Liver (tissue), 9 donors: ENCODE measurements around the gene FAM110A. TPM values are rescaled to one million over a fixed set of nuclear protein-coding genes. Genes with fewer than 3 reads are reported as not detected.

Experiments
- DNase-seq: peaks from one replicate; pipeline ENCODE4 v3.0.0-alpha.2; 2017; ENCODE audit warnings: low spot score
- H3K27ac ChIP-seq, 2 donors: one replicate each; pipeline ENCODE4 v1.7.0; 2013; ENCODE audit warnings: inconsistent platforms in 2 of 2, low read length in 2 of 2, control low read depth in 1 of 2, low read depth in 1 of 2, mild to moderate bottlenecking in 1 of 2
- H3K27me3 ChIP-seq, 4 donors: one replicate each; pipeline versions ENCODE4 v1.6.1 to v1.7.0; 2013; ENCODE audit warnings: low read length in 3 of 4, inconsistent platforms in 1 of 4, mild to moderate bottlenecking in 1 of 4, moderate library complexity in 1 of 4; ENCODE audit not compliant: control insufficient read depth in 4 of 4, insufficient read depth in 4 of 4
- H3K36me3 ChIP-seq, 4 donors: one replicate each; pipeline versions ENCODE4 v1.6.1 to v1.7.0; 2013; ENCODE audit warnings: low read length in 3 of 4, mild to moderate bottlenecking in 3 of 4, low read depth in 1 of 4, moderate library complexity in 1 of 4; ENCODE audit not compliant: control insufficient read depth in 4 of 4, insufficient read depth in 3 of 4
- H3K4me1 ChIP-seq, 4 donors: one replicate each; pipeline versions ENCODE4 v1.6.1 to v1.7.0; 2013; ENCODE audit warnings: low read length in 3 of 4, mild to moderate bottlenecking in 3 of 4, moderate library complexity in 1 of 4; ENCODE audit not compliant: control insufficient read depth in 4 of 4, insufficient read depth in 4 of 4
- H3K4me3 ChIP-seq, 3 donors: one replicate each; pipeline versions ENCODE4 v1.6.1 to v1.7.0; 2013; ENCODE audit warnings: low read length in 3 of 3, control low read depth in 1 of 3, low read depth in 1 of 3, mild to moderate bottlenecking in 1 of 3
- H3K9ac ChIP-seq, 2 donors: one replicate each; pipeline ENCODE4 v1.7.0; 2013; ENCODE audit warnings: low read length in 2 of 2, mild to moderate bottlenecking in 2 of 2, moderate library complexity in 2 of 2, control low read depth in 1 of 2, low read depth in 1 of 2
- H3K9me3 ChIP-seq, 4 donors: one replicate each; pipeline versions ENCODE4 v1.6.1 to v1.7.0; 2013; ENCODE audit warnings: low read length in 3 of 4; ENCODE audit not compliant: control insufficient read depth in 4 of 4
- EGR1 ChIP-seq, 2 donors: IDR thresholded peaks; 2 replicates each; pipeline ENCODE4 v1.6.1; 2016 to 2018; ENCODE audit warnings: antibody characterized with exemption in 2 of 2, low read depth in 2 of 2
- FOXA1 ChIP-seq: IDR thresholded peaks from 2 replicates; pipeline ENCODE4 v1.6.1; 2016; ENCODE audit warnings: antibody characterized with exemption
- FOXA2 ChIP-seq: IDR thresholded peaks from 2 replicates; pipeline ENCODE4 v1.6.1; 2016; ENCODE audit warnings: antibody characterized with exemption
- GABPA ChIP-seq, 2 donors: IDR thresholded peaks in 1 of 2; conservative IDR thresholded peaks in 1 of 2; 2 replicates each; pipeline ENCODE4 v1.6.1; 2016; ENCODE audit warnings: antibody characterized with exemption in 2 of 2, mild to moderate bottlenecking in 1 of 2, moderate library complexity in 1 of 2
- HNF4A ChIP-seq, 2 donors: conservative IDR thresholded peaks; 2 replicates each; pipeline ENCODE4 v1.6.1; 2016; ENCODE audit warnings: antibody characterized with exemption in 2 of 2, mild to moderate bottlenecking in 2 of 2
- HNF4G ChIP-seq: IDR thresholded peaks from 2 replicates; pipeline ENCODE4 v1.6.1; 2016; ENCODE audit warnings: antibody characterized with exemption
- JUND ChIP-seq, 2 donors: IDR thresholded peaks; 2 replicates each; pipeline ENCODE4 v1.6.1; 2016; ENCODE audit warnings: antibody characterized with exemption in 2 of 2
- NR2F2 ChIP-seq: IDR thresholded peaks from 2 replicates; pipeline ENCODE4 v1.6.1; 2016; ENCODE audit warnings: antibody characterized with exemption
- RAD21 ChIP-seq, 2 donors: IDR thresholded peaks; 2 replicates each; pipeline ENCODE4 v1.6.1; 2016; ENCODE audit warnings: antibody characterized with exemption in 2 of 2, mild to moderate bottlenecking in 2 of 2
- RXRA ChIP-seq, 2 donors: IDR thresholded peaks; 2 replicates each; pipeline ENCODE4 v1.6.1; 2017 to 2018; ENCODE audit warnings: antibody characterized with exemption in 2 of 2, mild to moderate bottlenecking in 1 of 2
- SP1 ChIP-seq: IDR thresholded peaks from 2 replicates; pipeline ENCODE4 v1.6.1; 2018; ENCODE audit warnings: antibody characterized with exemption, mild to moderate bottlenecking
- TAF1 ChIP-seq: conservative IDR thresholded peaks from 2 replicates; pipeline ENCODE4 v1.6.1; 2016; ENCODE audit warnings: antibody characterized with exemption, mild to moderate bottlenecking
- YY1 ChIP-seq: IDR thresholded peaks from 2 replicates; pipeline ENCODE4 v1.6.1; 2016; ENCODE audit warnings: antibody characterized with exemption, mild to moderate bottlenecking
- WGBS: extraction: QIAGEN DNeasy Blood & Tissue Kit; methylation state at CpG from one replicate; pipeline ENCODE4 v1.1.7; 2013; 5-methylcytosine and 5-hydroxymethylcytosine counted together
- polyA plus RNA-seq, 2 donors: library from polyadenylated mRNA; stranded (reverse) in 1 of 2; unstranded in 1 of 2; fragments of 200-250 nt in 1 of 2; fragments of >200 nt in 1 of 2; fragmentation: Nextera tagmentation in 1 of 2; extraction: Ambion mirVana in 1 of 2; gene quantifications; one replicate each; pipeline versions ENCODE4 v1.2.1 to v1.2.3, GENCODE V29; 2013 to 2015
- total RNA-seq, 2 donors: library from RNA; depleted of rRNA; stranded (reverse); fragments of >200 nt; gene quantifications; one replicate each; pipeline ENCODE4 v1.2.3, GENCODE V29; 2014
- TF ChIP-seq, protein P1 (sequence below): IDR thresholded peaks from 2 replicates; pipeline ENCODE4 v1.6.1; 2016; ENCODE audit warnings: antibody characterized with exemption
- TF ChIP-seq, protein P2 (sequence below): fragments of 150-350 bp; IDR thresholded peaks from 2 replicates; pipeline ENCODE4 v1.5.1; 2017; ENCODE audit warnings: improper control_type of control experiment, low read depth, low read length; ENCODE audit not compliant: missing input control
- TF ChIP-seq, protein P3 (sequence below): IDR thresholded peaks from 2 replicates; pipeline ENCODE4 v1.6.1; 2016; ENCODE audit warnings: antibody characterized with exemption
- TF ChIP-seq, protein P4 (sequence below): IDR thresholded peaks from 2 replicates; pipeline ENCODE4 v1.6.1; 2016; ENCODE audit warnings: antibody characterized with exemption
- TF ChIP-seq, protein P5 (sequence below): IDR thresholded peaks from 2 replicates; pipeline ENCODE4 v1.6.1; 2016; ENCODE audit warnings: antibody characterized with exemption, mild to moderate bottlenecking
- donor health status: healthy.
- donor health status: healthy.
- donor health status: healthy.
- donor health status: healthy.
- donor health status: healthy.

Gene FAM110A
- total and polyA plus RNA-seq, 4 donors = 1.2 to 6.7 (median 2.0) TPM

DNA sequence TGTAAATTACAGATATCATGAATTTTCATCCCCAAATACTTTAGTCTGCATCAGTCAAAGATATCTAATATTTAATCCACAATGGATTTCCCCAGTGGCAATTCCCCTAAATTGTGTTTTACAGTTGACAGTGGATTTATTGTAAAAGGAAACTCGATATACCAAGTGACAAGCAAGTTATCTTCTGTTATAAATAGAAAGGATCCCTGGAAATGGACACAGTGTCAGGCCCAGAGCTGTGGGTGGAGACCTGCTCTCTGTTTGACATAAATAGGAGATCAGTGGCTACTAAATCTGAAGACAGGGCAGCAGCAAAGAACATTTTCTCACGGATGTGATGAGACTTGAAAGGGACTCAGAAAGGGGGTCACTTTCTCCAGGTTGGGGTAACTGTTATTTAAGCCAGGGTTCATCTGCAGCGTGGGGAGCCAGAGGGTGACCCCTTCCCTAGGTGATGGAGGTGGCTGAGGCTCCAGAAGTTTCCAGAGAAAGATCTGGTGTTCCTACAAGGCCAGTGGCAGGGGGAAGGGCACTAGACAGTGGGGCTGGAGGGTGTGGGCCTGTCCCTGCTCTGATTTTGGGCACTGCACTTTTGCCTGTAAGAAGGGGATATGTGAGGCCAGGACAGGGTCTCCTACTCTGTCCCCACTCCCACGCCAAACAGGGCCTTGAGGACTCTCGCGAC, 12.3 kb upstream of the FAM110A start:
- H3K4me1 ChIP-seq = no peaks in the 10 kb centered on the region
- H3K36me3 ChIP-seq = no peaks in the 10 kb centered on the region
- DNase-seq = no peak
- WGBS = 79% methylated on average over 6 of the region's 6 CpGs
- no peak overlapping the region for H3K4me3 ChIP-seq
- H3K9ac ChIP-seq = no peak overlapping the region
- TF ChIP-seq FOXA1 = no peak
- no peak for TF ChIP-seq HNF4G
- TF ChIP-seq FOXA2 = no peak
- no peak for TF ChIP-seq SP1
- TF ChIP-seq, protein P1, sequence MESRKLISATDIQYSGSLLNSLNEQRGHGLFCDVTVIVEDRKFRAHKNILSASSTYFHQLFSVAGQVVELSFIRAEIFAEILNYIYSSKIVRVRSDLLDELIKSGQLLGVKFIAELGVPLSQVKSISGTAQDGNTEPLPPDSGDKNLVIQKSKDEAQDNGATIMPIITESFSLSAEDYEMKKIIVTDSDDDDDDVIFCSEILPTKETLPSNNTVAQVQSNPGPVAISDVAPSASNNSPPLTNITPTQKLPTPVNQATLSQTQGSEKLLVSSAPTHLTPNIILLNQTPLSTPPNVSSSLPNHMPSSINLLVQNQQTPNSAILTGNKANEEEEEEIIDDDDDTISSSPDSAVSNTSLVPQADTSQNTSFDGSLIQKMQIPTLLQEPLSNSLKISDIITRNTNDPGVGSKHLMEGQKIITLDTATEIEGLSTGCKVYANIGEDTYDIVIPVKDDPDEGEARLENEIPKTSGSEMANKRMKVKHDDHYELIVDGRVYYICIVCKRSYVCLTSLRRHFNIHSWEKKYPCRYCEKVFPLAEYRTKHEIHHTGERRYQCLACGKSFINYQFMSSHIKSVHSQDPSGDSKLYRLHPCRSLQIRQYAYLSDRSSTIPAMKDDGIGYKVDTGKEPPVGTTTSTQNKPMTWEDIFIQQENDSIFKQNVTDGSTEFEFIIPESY = no peak
- TF ChIP-seq HNF4A (conservative IDR thresholded peaks at IDR 0.05) = no peak
- no peak for TF ChIP-seq YY1
- TF ChIP-seq, protein P2, sequence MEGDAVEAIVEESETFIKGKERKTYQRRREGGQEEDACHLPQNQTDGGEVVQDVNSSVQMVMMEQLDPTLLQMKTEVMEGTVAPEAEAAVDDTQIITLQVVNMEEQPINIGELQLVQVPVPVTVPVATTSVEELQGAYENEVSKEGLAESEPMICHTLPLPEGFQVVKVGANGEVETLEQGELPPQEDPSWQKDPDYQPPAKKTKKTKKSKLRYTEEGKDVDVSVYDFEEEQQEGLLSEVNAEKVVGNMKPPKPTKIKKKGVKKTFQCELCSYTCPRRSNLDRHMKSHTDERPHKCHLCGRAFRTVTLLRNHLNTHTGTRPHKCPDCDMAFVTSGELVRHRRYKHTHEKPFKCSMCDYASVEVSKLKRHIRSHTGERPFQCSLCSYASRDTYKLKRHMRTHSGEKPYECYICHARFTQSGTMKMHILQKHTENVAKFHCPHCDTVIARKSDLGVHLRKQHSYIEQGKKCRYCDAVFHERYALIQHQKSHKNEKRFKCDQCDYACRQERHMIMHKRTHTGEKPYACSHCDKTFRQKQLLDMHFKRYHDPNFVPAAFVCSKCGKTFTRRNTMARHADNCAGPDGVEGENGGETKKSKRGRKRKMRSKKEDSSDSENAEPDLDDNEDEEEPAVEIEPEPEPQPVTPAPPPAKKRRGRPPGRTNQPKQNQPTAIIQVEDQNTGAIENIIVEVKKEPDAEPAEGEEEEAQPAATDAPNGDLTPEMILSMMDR = no peak
- TF ChIP-seq JUND (IDR thresholded peaks at IDR 0.05) = no peak
- TF ChIP-seq NR2F2 = no peak
- TF ChIP-seq, protein P3, sequence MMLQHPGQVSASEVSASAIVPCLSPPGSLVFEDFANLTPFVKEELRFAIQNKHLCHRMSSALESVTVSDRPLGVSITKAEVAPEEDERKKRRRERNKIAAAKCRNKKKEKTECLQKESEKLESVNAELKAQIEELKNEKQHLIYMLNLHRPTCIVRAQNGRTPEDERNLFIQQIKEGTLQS = no peak
- TF ChIP-seq, protein P4, sequence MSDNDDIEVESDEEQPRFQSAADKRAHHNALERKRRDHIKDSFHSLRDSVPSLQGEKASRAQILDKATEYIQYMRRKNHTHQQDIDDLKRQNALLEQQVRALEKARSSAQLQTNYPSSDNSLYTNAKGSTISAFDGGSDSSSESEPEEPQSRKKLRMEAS = no peak
- TF ChIP-seq RXRA (IDR thresholded peaks at IDR 0.05) = no peak
- no peak for TF ChIP-seq RAD21 (IDR thresholded peaks at IDR 0.05)
- TF ChIP-seq GABPA (IDR thresholded peaks at IDR 0.05 in 1 of 2, conservative IDR thresholded peaks at IDR 0.05 in 1 of 2) = no peak
- TF ChIP-seq TAF1 = no peak
- TF ChIP-seq, protein P5, sequence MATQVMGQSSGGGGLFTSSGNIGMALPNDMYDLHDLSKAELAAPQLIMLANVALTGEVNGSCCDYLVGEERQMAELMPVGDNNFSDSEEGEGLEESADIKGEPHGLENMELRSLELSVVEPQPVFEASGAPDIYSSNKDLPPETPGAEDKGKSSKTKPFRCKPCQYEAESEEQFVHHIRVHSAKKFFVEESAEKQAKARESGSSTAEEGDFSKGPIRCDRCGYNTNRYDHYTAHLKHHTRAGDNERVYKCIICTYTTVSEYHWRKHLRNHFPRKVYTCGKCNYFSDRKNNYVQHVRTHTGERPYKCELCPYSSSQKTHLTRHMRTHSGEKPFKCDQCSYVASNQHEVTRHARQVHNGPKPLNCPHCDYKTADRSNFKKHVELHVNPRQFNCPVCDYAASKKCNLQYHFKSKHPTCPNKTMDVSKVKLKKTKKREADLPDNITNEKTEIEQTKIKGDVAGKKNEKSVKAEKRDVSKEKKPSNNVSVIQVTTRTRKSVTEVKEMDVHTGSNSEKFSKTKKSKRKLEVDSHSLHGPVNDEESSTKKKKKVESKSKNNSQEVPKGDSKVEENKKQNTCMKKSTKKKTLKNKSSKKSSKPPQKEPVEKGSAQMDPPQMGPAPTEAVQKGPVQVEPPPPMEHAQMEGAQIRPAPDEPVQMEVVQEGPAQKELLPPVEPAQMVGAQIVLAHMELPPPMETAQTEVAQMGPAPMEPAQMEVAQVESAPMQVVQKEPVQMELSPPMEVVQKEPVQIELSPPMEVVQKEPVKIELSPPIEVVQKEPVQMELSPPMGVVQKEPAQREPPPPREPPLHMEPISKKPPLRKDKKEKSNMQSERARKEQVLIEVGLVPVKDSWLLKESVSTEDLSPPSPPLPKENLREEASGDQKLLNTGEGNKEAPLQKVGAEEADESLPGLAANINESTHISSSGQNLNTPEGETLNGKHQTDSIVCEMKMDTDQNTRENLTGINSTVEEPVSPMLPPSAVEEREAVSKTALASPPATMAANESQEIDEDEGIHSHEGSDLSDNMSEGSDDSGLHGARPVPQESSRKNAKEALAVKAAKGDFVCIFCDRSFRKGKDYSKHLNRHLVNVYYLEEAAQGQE = no peak
- TF ChIP-seq EGR1 (IDR thresholded peaks at IDR 0.05; ENCODE audit: low read depth in 2 of 2) = no peak
- no peaks in the 10 kb centered on the region for H3K27me3 ChIP-seq
- H3K27ac ChIP-seq = no peak overlapping the region
- H3K9me3 ChIP-seq = no peaks in the 10 kb centered on the region
